HEK293T (cell line): Measurements from ENCODE around the gene ARHGEF19.

Source experiments
- ARNT ChIP-seq: fragments of 450-650 bp; IDR thresholded peaks from 2 replicates; pipeline ENCODE4 v1.6.1; 2017; ENCODE audit warnings: mild to moderate bottlenecking
- FOXK2 ChIP-seq: fragments of 450-650 bp; IDR thresholded peaks from 2 replicates; pipeline ENCODE4 v1.6.1; 2016; ENCODE audit warnings: mild to moderate bottlenecking

- TF ChIP-seq ARNT (no peak), FOXK2 (no peak)
Measured at GRCh38 chr1:16199700-16200099, 12.8 kb downstream of the ARHGEF19 start.
